ENCODE measurements around the gene RPRD2.

RPRD2 gene

DNA sequence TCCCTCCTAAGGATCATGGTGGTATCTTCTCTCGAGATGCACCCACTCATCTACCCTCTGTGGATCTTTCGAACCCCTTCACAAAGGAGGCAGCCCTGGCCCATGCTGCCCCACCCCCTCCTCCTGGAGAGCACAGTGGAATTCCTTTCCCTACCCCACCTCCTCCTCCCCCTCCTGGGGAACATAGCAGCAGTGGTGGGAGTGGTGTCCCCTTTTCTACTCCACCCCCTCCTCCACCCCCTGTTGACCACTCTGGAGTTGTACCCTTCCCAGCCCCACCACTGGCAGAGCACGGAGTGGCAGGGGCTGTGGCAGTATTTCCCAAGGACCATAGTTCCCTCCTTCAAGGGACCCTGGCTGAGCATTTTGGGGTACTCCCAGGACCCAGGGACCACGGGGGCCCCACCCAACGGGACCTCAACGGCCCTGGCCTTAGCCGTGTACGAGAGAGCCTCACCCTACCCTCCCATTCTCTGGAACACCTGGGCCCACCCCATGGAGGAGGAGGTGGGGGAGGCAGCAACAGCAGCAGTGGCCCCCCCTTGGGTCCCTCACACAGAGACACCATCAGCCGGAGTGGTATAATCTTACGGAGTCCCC is 108.8 kb downstream of the RPRD2 start:
- no peak for DNase-seq (ENCODE audit: low read depth)

DNA sequence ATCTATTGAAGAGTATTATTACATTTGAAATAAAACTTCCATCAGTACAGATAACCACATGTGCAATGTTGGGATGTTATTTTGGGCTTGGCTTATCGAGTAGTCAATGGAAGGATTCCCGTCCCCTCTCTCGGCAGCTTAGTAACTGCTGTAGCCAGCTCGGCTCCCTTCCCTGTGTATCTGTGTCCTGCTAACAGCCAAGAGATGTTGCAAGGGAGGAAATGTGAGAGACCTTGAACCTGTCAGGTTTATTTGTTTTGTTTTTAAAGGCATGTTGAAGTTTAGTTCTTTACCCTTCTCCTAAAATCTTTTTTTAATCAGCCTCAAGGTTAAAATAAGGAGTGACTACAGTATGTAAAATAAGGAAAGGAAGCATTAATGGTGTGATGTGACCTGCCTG is 109.7 kb downstream of the RPRD2 start:
- no peak for DNase-seq (ENCODE audit: low read depth)

DNA sequence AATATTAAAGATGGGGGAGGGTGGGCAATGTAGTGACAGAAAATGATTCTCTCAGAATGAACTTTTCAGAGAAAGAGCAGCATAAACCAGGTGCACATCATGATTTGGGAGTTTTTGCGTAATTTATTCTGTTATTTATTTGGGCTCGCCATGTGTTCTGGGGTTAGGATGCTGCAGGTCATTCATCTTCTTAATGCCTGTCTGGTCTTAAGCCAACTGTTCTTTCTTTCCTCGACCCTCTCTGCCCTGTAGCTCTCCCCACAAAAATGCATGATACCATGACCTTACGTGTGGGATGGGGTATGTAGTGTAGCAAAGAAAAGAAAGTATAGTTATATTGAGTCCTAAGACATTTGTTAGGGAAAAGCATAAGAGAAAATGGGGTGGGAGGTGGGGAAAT is 110.9 kb downstream of the RPRD2 start:
- DNase-seq (ENCODE audit: low read depth), result no peak

DNA sequence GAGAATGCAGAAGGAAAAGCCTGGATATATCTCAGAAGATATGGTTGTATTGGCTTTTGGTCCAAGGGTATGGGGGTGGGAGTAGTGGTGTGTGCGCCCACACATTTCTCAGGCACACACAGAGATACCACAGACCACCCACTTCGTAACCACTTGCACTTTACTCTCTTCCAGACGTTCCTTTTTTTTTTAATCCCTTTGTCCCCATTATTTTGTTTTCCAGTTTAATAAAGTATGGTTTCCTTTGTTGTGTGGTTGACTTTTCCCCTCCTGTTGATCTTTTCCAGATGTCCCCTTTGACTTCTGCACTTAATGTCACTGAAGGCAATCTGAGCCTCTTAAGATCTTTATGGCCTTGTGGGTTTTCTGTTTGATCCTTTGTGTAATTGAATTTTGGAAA is 112.8 kb downstream of the RPRD2 start:
- DNase-seq (ENCODE audit: low read depth), result no peak

- DNase-seq (ENCODE audit: low read depth), result no peak
Observed at GRCh38 chr1:150477320-150477719, 113.4 kb downstream of the RPRD2 start.

DNA sequence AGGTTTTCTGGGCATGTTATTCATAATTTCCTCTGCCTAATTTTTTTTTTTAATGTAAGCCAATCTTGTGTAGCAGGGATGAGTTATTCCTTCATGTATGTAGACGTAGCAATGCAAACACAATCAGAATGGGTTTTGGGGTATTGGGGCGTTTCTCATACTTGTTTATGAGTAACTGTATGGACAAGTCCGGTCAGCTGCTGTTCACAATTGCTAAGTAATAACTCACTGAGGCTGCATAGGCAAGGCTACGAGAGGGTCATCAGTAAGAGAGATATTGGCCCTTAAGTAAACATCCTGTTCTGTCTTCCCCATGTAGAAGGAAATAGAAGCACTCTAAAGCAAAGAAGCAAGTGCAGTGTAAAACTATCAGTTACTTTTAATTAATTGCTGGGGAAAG is 113.8 kb downstream of the RPRD2 start:
- DNase-seq (ENCODE audit: low read depth), result no peak

DNA sequence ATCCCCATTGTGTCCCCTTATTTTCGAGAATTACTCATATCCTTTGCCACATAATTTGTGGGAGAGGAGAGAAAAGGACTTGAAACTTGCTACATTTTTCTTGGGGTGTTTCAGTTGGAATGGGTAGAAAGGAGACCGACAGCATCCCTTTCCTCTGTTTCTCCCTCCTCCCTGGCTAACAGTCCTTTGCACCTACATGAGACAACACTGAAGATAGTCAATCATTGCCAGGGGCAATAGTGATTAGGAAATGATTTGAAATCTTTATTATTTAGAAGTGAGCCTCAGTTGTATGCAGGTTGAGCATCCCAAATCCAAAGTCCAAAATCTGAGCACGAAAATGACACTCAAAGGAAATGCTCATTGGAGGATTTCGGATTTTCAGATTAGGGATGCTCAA is 115.4 kb downstream of the RPRD2 start:
- DNase-seq (ENCODE audit: low read depth), result no peak

DNA sequence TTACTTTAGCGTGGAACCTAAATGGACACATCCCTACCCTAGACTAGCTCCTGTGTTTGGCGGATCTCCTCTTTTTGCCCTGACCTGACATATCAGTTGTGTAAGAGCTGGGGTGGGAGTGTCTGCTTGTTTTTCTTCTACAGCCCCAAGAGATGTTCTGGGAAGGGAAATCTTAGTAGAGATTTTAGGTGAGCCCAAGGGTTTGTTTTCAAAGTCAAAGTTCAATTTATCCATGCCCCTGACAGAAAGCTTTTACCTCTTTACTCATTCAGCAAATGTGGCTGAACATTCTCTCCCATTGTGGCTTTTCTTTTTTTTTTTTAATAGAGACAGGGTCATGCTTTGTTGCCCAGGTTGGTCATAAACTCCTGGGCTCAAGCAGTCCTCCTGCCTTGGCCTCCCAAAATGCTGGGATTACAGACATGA is 116.0 kb downstream of the RPRD2 start:
- no peak for DNase-seq (ENCODE audit: low read depth)

- DNase-seq (ENCODE audit: low read depth), result no peak
Observed at GRCh38 chr1:150484431-150484830, 120.5 kb downstream of the RPRD2 start.

DNA sequence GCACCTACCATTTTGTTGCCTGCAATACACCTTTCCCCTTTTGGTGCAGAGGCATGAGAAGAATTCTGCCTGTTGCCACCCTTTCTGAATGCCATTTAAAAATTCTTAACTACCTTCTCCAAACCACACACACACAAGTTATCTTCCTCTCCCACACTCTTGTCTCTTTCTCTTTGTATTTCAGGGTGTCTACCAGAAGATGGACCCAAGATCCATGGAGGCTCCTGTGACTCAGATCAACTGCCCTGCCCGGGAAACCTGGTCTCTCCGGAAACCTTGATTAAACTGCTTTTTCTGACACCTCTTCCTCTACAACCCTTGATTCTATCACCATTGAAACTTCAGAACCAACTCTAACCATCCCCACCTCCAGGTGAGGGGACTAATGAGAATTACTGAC is 120.9 kb downstream of the RPRD2 start:
- DNase-seq (ENCODE audit: low read depth), result no peak

DNA sequence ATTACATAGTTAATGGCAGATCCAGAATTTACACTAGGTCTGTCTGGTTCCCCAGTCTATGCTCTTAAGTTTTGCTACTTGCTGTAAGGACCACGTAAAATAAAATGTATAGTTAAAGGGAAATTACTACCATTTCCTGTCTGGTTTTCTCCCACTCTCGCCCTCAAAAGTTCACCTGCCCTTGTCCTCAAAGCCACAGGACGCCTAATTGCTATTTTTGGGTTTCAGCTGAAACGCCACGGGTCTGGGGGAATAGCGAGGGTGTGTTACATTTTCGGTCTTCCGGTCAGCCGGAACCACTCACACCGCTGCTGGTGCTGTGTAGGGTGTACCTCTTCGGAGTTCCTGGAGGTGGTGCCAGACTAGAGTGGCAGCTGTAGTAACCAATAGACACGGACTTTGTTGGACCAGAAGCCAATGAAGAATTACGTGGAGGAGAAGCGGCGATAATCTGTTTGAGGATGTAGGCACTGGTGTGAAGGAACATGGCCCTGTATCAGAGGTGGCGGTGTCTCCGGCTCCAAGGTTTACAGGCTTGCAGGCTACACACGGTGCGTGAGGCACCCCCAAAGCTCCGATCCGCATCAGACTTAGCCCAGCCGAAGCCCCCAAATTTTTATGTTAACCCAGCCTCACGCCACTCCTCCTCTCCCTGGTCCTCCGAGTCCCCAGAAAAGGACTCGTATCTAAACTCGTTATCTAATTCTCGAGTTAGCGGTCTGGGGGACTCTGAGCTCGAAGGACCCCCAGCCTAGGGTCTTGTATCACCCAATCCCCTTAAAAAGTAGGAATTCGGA is 123.2 kb downstream of the RPRD2 start, which contains the start of gene TARS2:
TSS of gene TARS2 (plus strand) at position 454 of the 797 bp plus-strand sequence. CDS start at position 486, 32 bp downstream.
- DNase-seq (ENCODE audit: low read depth), result peak; percentile 56

- no peak for DNase-seq (ENCODE audit: low read depth)
Observed at GRCh38 chr1:150487763-150488115, 123.8 kb downstream of the RPRD2 start.

DNA sequence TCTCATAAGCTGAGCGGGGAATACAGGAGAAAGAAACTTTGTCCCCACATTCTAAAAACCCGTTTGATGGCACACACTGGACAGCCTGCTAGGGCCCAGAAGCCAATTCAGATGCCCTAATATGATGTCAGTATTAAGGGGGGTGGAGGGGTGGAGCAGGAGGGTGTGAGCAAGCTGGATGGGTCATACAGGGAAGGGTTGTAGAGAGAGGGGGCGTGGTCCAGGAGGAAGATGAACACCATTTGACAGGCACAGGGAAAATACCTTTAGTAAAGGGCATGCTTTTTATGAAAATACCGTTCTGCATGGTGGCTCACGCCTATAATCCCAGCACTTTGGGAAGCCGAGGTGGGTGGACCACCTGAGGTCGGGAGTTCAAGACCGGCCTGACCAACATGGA is 129.2 kb downstream of the RPRD2 start:
- DNase-seq (ENCODE audit: low read depth), result no peak

GRCh38 chr1:150498342-150498741 is 134.4 kb downstream of the RPRD2 start:
- no peak for DNase-seq (ENCODE audit: low read depth)

GRCh38 chr1:150505431-150505830 is 141.5 kb downstream of the RPRD2 start:
- no peak for DNase-seq (ENCODE audit: low read depth)

GRCh38 chr1:150507912-150508864 is 144.2 kb downstream of the RPRD2 start, which contains the start of gene ECM1:
TSS of gene ECM1 (plus strand) at chr1:150508109. CDS start at chr1:150508210, 101 bp downstream.
- DNase-seq (ENCODE audit: low read depth), result no peak

GRCh38 chr1:150508982-150509381 is 145.0 kb downstream of the RPRD2 start:
- no peak for DNase-seq (ENCODE audit: low read depth)

GRCh38 chr1:150511551-150511950 is 147.6 kb downstream of the RPRD2 start:
- DNase-seq (ENCODE audit: low read depth), result no peak

- no peak for DNase-seq (ENCODE audit: low read depth)
Observed at GRCh38 chr1:150511985-150512660, 148.2 kb downstream of the RPRD2 start.

GRCh38 chr1:150512846-150513245 is 148.9 kb downstream of the RPRD2 start:
- no peak for DNase-seq (ENCODE audit: low read depth)

- DNase-seq (ENCODE audit: low read depth), result no peak
Observed at GRCh38 chr1:150513351-150513791, 149.4 kb downstream of the RPRD2 start.

GRCh38 chr1:150514260-150514659 is 150.3 kb downstream of the RPRD2 start:
- DNase-seq (ENCODE audit: low read depth), result no peak
